ENCODE results near the gene APH1A.
"Not testable (repeated sequence)": the region's sequence is repeated elsewhere in the genome, so short reads cannot be mapped to it uniquely, and the experiment has no call there.

The APH1A gene

GRCh38 chr1:150233359-150234308 lies 35.2 kb downstream of the APH1A start:
- no peak for ATAC-seq

- ATAC-seq, result not testable (repeated sequence)
Observed at GRCh38 chr1:150232921-150233320, 35.9 kb downstream of the APH1A start.

- not testable (repeated sequence) for ATAC-seq
Observed at GRCh38 chr1:150228246-150228645, 40.6 kb downstream of the APH1A start.

DNA sequence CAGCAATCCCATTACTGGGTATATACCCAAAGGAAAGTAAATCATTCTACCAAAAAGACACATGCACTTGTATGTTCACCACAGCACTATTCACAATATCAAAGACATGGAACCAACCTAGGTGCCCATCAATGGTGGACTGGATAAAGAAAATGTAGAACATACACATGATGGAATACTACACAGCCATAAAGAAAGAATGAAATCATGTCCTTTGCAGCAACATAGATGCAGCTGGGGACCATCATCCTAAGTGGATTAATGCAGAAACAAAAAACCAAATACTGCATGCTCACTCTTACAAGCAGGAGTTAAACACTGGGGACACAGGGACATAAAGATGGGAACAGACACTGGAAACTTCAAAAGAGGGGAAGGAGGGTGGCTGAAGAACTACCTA lies 41.6 kb downstream of the APH1A start:
- ATAC-seq, result no peak

DNA sequence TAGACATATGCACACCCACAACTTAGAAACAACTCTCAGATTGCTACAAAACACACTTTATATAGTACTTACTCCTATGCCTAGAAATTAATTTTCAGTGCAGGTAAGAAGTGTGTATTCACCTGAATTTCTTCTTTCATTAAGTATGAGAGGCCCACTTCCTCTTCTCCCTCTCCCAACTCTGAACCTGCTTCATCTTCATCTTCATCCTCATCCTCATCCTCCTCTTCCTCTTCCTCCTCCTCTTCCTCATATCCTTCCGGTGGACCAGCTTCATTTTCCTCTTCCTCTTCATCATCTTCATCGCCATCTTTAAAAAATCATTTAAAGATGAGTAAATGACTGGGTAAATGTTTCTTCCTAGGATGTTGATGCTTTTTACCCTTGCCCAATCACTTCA lies 42.3 kb downstream of the APH1A start:
- no peak for ATAC-seq

- ATAC-seq, result no peak
Observed at GRCh38 chr1:150225546-150225945, 43.3 kb downstream of the APH1A start.

DNA sequence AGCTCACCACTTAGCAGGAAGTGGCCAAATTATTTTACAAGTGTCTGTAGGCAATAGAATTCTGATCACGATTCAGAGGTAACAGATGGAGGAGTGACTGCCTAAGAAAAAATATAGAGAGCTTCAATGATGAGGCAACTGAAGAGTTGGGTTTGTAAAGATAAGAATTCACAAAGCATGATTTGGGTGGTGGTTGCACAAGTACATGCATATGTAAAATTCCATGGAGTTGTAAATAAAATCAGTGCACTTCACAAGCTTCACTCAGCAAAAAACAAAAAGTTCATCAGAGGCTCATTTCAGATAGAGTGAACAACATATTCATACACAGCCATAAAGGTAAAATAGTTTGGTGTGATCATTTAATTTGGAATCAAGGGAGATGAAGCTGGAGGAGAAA lies 43.8 kb downstream of the APH1A start:
- no peak for ATAC-seq

GRCh38 chr1:150221552-150221951 lies 47.3 kb downstream of the APH1A start:
- ATAC-seq, result no peak

GRCh38 chr1:150215855-150216254 lies 53.0 kb downstream of the APH1A start:
- ATAC-seq, result not testable (repeated sequence)
